Middle frontal gyrus (tissue), 1 donor: ENCODE measurements around the gene C4BPA.

ENCODE experiments used
- DNase-seq: peaks from one replicate; pipeline ENCODE4 v3.0.0-alpha.2; 2015; ENCODE audit warnings: low spot score; ENCODE audit errors: extremely low spot score

Gene C4BPA

DNA sequence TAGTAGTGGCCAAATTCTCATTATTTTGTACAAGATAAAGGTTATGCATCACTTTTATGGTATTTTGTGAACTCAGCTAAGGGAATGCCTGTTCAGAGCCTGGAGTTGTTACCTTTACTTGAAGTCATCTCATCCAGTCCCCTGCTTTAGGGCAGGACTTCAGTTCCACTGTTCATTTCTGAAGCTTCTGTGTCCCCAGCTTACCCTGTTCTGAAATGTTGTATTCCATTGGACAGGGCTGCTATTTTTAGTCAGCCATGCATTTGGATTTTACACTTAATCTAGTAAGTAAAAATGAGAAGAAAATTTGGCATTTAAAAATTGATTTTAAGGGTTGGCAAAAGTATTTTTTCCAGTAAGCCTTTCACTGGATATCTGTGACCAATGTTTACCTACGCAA, 27.0 kb upstream of the C4BPA start:
- no peak for DNase-seq

GRCh38 chr1:207077470-207078377, 26.3 kb upstream of the C4BPA start:
- peak; percentile 63 for DNase-seq

DNA sequence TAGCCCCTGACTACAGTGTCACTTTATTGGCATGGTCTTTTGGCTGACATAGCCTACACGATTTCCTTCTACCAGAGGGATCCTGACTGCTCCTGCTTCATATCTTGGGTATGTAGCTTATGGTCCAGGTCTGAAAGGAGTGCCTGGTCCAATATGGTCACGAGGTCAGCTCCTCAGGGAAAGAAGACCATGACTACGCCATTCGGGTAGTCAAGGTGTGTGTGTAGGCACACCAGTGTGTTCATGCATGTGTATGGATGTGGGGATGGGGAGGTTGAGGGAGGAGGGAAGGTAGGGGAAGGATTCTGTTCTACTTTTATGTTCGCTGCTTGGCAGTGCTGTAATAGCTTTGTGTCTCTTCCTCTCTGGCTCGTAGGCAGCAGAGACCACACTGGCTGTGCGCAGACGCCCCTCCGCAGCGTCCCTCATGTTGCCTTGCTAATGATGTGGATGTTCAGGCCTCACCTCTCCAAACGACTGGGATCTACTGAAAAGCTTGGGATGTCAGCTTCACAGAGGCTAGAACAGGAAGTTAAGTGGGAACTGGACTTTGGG, 25.4 kb upstream of the C4BPA start:
- no peak for DNase-seq

GRCh38 chr1:207079706-207080241, 24.3 kb upstream of the C4BPA start:
- DNase-seq, result no peak

GRCh38 chr1:207081088-207081487, 22.9 kb upstream of the C4BPA start:
- DNase-seq, result no peak

DNA sequence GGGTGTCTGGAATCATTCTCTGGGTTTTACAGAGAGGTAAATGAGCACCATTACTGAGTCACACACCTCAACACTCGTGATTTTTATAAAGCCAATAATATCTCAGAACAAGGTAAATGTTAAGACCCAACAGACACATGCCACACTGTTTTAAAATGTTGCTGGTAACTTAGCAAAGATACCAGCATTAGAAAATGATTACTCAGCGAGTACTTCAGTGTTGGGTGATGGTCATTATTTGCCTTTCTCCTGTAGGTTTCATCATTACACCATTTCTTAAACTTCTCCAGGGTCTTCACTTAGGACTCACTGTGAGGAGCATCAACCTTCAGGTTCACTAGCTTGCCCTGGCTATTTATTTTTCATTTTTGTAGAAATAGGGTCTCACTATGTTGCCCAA, 22.2 kb upstream of the C4BPA start:
- no peak for DNase-seq

DNA sequence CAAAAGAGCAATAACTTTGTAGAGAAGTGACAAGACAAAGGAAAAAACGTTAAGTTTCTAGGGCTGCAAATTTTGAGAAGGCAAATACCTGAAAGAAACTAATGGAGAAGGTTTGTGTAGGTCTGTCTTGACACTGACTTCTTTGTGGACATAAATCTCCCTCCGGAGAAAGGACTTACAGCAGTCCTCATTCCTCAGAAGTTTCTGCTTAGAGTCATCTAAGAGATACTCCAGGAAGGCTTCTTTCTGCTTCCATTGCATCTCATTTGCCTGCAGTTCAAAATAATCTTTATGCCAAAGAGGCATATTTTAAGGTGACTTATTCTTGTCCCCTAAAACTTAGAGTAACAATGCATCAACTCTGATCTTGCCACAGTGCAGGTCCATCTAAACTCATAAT, 19.8 kb upstream of the C4BPA start:
- no peak for DNase-seq

GRCh38 chr1:207084701-207085180, 19.3 kb upstream of the C4BPA start:
- DNase-seq, result no peak

- DNase-seq, result no peak
These were observed 18.1 kb upstream of the C4BPA start for GRCh38 chr1:207085887-207086286.

DNA sequence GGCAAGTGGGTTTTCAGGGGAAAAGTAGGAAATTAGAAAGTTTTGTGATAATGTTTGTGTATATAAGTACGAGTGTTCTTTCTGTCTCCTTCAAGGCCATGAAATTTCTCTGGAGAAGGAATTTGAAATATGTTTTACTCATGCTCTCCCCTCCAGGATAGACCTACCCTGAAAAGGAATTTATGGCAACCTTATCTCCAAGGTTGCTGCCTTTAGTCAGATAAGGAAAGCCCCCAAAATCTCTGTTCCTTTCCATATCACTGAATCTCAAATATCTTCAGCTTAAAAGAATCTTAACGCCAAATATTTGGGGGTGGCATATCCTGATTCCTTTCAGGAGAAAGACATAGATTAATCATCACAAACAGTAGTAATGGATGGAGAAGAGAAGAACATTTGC, 15.9 kb upstream of the C4BPA start:
- no peak for DNase-seq

GRCh38 chr1:207088701-207089626, 15.1 kb upstream of the C4BPA start, which contains the start of gene C4BPB:
Gene C4BPB (plus strand): TSS chr1:207088860. CDS start chr1:207089532, 672 bp downstream.
- no peak for DNase-seq

DNA sequence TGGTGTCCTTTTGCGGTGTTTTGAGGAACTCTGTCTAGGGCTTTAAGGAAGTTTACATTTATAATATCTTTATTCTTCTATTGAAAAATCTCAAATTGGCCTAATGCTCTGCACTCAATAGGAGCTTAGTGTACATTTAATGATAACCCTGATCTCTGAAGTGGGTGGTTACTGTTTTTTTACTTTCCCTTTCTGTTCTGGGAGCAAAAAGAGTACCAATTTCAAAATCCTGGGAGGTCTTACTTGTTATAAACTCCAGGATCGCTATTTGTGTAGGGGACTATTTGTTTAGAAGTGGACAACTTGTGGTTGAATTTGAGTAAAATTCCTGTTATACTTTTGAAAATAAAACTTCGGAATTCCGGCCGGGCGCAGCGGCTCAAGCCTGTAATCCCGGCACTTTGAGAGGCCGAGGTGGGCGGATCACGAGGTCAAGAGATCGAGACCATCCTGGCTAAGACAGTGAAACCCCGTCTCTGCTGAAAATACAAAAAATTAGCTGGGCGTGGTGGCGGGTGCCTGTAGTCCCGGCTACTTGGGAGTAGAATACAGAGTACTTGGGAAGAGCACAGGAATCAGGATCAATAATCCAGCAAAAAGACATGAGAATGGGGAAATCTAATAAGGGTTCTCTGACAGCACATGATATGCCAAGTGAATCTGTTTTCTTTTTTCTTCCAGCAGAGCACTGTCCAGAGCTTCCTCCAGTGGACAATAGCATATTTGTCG, 14.2 kb upstream of the C4BPA start:
- no peak for DNase-seq

DNA sequence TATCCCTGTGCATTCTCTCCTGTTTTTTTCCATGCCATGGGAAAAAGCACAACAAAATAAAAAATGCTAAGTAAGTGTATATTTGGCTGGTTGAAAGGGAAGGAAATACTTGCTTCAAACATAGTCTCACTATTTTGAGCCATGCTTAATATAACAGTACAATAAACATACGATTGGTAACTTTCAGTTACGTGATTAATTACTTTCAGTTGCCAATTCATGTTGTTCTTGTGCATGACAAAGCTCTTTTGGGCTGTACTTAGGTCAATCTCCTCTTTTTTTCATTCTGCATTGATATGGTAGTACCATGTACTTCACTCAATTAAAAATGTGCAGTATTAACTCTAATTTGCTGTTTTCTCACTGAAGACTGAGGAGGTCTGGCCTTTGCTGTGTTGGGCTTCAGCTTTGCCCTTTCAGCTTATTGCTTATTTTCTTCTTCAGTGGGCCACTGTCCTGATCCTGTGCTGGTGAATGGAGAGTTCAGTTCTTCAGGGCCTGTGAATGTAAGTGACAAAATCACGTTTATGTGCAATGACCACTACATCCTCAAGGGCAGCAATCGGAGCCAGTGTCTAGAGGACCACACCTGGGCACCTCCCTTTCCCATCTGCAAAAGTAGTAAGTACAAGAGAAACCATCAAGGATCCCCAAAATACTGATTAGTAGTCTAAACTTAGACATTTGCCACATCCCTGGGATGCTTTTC, 12.7 kb upstream of the C4BPA start:
- no peak for DNase-seq

DNA sequence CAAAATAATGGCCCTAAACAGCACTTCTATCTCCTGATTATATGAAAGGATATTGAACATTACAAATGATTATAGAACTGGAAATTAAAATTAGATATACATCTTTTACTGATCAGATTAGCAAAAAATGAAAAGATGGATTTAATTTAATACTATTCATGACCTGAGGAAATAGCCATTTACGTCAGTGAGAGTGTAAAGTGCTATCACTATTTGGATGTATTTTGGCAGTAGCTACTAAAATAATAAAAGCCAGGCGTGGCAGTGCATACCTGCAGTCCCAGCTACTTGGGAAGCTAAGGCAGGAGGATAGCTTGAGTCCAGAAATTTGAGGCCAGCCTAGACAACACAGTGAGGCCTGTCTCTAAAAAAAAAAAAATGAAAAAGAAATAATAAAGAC, 10.1 kb upstream of the C4BPA start:
- no peak for DNase-seq

GRCh38 chr1:207097871-207098324, 6.1 kb upstream of the C4BPA start:
- no peak for DNase-seq

DNA sequence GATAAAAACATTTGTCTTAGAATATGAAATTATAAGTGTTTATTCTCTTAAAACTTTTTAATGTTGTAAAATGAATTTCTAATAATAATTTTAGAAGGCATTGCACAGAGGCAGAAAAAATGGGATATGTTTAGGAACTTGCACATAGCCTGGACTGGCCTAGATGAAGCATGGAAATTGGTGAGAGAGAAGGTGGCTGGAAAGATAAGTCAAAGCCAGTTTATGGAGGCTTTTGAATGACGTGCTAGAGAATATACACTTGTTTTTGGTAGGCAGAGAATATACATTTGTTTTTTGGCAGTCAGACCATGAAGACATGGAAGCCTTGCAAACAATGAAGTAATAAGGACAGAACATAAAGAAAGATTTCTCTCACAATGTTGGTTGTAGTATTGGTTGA, 2.3 kb upstream of the C4BPA start:
- no peak for DNase-seq

DNA sequence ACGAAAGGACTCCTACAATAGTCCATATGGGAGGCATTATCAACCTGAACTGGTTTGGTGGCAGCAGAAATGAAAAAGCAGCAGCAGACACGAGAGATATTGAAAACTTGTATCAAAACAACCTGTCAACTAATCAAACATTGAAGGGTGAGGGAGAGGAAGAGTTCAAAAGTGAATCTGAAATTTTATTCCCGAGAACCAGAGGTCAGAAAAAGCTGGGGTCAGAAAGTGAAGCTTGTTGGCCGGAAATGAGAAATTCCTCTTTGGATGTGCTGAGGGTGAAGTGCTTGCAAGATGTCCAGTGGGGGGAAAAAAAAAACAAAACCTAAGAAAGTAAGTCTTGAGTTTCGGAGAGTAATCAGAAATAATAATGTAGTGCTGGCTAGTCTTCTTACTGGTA, 1.9 kb upstream of the C4BPA start:
- DNase-seq, result no peak

DNA sequence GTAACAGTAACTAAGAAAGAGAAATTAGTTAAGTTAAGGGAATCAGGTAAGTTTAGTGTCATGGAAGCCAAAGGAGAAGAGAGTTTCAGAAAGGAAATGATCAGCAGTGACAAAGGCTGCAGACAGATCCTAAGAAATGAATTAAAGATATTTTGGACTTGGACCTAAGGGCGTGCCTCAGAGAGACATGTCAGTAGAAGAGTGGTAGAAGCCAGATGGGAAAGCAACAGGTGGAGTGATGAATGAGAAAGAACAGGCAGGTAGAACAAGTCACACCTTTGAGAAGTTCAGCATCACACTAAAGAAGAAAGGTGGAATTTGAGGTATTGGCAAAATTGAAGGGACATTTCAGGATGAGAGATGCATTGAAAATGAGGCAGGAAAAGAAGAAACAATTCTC, 1.4 kb upstream of the C4BPA start:
- DNase-seq, result no peak

- DNase-seq, result no peak
These were observed 5.0 kb downstream of the C4BPA start for GRCh38 chr1:207109004-207109403.
